A549 (cell line): ENCODE data around the gene ST3GAL6.

Experiments used
- HDAC2 ChIP-seq: fragments of 200-600 bp; sonication (generic); IDR thresholded peaks from 2 replicates; pipeline ENCODE4 v1.6.1; 2016
- POLR2AphosphoS2 ChIP-seq: conservative IDR thresholded peaks from 2 replicates; pipeline ENCODE4 v1.6.1; 2012; ENCODE audit warnings: low read length, improper control_type of control experiment, inconsistent platforms

- TF ChIP-seq HDAC2 (no peak), POLR2AphosphoS2 (no peak)
Measured at GRCh38 chr3:98754483-98754882, 8.7 kb upstream of the ST3GAL6 start.
